Measurements from ENCODE around the gene AMBRA1. TPM values are rescaled to one million over a fixed set of nuclear protein-coding genes. Genes with fewer than 3 reads are reported as not detected.

AMBRA1 gene
- total and polyA plus RNA-seq, 9 donors: 9.6 to 15.8 (median 13.5) TPM

DNA sequence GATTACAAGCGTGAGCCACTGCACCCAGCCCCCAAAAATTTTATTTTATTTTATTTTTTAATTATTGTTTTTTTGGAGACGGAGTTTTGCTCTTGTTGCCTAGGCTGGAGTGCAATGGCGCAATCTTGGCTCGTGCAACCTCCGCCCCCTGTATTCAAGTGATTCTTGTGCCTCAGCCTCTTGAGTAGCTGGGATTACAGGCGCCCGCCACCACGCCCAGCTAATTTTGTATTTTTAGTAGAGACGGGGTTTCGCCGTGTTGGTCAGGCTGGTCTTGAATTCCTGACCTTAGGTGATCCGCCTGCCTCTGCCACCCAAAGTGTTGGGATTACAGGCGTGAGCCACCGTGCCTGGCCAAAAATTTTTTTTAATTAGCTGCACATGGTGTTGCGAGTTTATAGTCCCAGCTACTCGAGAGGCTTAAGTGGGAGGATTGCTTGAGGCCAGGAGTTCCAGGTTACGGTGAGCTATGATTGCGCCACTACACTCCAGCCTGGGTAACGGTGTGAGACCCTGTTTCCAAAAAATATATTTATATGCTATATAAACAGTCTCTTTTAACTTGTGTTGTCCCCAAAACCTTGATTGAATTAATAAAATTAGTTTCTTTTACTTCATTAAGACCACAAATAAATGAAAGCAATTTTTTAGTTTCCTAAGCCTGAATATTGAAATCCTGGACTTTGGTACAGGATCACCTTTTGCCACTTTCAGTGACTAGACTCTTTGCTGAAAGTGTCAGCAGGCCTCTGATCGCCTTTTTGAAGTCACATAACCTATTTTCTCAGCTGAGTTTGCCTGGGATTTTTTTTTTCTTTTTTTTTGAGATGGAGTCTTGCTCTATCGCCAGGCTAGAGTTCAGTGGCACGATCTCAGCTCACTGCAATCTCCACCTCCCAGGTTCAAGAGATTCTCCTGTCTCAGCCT lies 39.7 kb upstream of the AMBRA1 start:
- WGBS (ENCODE audit: insufficient coverage): 90% methylated on average over 14 of the region's 22 CpGs
- no peaks in the 10 kb centered on the region for H3K27me3 ChIP-seq (ENCODE audit: control insufficient read depth, insufficient read depth, low read length)
- H3K9me3 ChIP-seq (replicated peaks; ENCODE audit: control insufficient read depth, low read depth, low read length): no peaks in the 10 kb centered on the region
- no peaks in the 10 kb centered on the region for H3K4me1 ChIP-seq (ENCODE audit: control insufficient read depth, insufficient read depth, low read length)
- no peak overlapping the region for H3K27ac ChIP-seq (ENCODE audit: low read length)
- no peak overlapping the region for H3K4me3 ChIP-seq (ENCODE audit: low read length)
- H3K36me3 ChIP-seq (ENCODE audit: control insufficient read depth, insufficient read depth, low read length): peaks cover 18% of the 10 kb centered on the region
- DNase-seq: no peak

DNA sequence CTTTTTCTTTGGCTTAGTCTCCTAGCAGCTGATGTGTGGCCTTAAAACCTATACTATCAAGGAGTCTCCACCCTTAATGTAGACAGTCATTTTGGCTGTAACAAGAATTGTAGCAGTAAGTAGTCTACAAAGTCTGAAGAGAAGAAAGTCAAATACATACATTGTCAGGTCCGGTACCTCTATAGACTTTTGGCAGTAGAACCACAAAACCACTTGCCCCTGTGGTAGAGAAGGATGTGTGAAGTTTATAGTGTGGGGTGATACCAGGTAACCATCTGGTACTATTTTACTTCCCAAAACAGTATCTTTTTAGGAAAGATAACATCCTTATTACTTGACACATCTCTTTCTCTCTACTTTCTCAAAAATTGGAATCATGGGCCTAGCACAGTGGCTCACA lies 38.7 kb upstream of the AMBRA1 start:
- DNase-seq: no peak
- no CpG with 5 or more reads among the region's 1 CpG for WGBS (ENCODE audit: insufficient coverage)
- no peaks in the 10 kb centered on the region for H3K27me3 ChIP-seq (ENCODE audit: control insufficient read depth, insufficient read depth, low read length)
- H3K9me3 ChIP-seq (replicated peaks; ENCODE audit: control insufficient read depth, low read depth, low read length): no peaks in the 10 kb centered on the region
- H3K36me3 ChIP-seq (ENCODE audit: control insufficient read depth, insufficient read depth, low read length): peaks cover 18% of the 10 kb centered on the region
- no peak overlapping the region for H3K27ac ChIP-seq (ENCODE audit: low read length)
- no peaks in the 10 kb centered on the region for H3K4me1 ChIP-seq (ENCODE audit: control insufficient read depth, insufficient read depth, low read length)
- H3K4me3 ChIP-seq (ENCODE audit: low read length): no peak overlapping the region

- peaks cover 18% of the 10 kb centered on the region for H3K36me3 ChIP-seq (ENCODE audit: control insufficient read depth, insufficient read depth, low read length)
- H3K4me1 ChIP-seq (ENCODE audit: control insufficient read depth, insufficient read depth, low read length): no peaks in the 10 kb centered on the region
- no peak for DNase-seq
- no peaks in the 10 kb centered on the region for H3K9me3 ChIP-seq (replicated peaks; ENCODE audit: control insufficient read depth, low read depth, low read length)
- H3K4me3 ChIP-seq (ENCODE audit: low read length): no peak overlapping the region
- no peaks in the 10 kb centered on the region for H3K27me3 ChIP-seq (ENCODE audit: control insufficient read depth, insufficient read depth, low read length)
- no CpG with 5 or more reads among the region's 2 CpGs for WGBS (ENCODE audit: insufficient coverage)
- no peak overlapping the region for H3K27ac ChIP-seq (ENCODE audit: low read length)
Observed at GRCh38 chr11:46631676-46632075, 37.9 kb upstream of the AMBRA1 start.

- Histone ChIP-seq H3K9me3 (replicated peaks; ENCODE audit: control insufficient read depth, low read depth, low read length) (no peaks in the 10 kb centered on the region), H3K36me3 (ENCODE audit: control insufficient read depth, insufficient read depth, low read length) (peaks cover 23% of the 10 kb centered on the region), H3K4me3 (ENCODE audit: low read length) (no peak overlapping the region), H3K27ac (ENCODE audit: low read length) (no peak overlapping the region), H3K4me1 (ENCODE audit: control insufficient read depth, insufficient read depth, low read length) (no peaks in the 10 kb centered on the region), H3K27me3 (ENCODE audit: control insufficient read depth, insufficient read depth, low read length) (no peaks in the 10 kb centered on the region)
- no CpG with 5 or more reads among the region's 1 CpG for WGBS (ENCODE audit: insufficient coverage)
- DNase-seq: no peak
Observed at GRCh38 chr11:46630237-46630636, 36.4 kb upstream of the AMBRA1 start.

DNA sequence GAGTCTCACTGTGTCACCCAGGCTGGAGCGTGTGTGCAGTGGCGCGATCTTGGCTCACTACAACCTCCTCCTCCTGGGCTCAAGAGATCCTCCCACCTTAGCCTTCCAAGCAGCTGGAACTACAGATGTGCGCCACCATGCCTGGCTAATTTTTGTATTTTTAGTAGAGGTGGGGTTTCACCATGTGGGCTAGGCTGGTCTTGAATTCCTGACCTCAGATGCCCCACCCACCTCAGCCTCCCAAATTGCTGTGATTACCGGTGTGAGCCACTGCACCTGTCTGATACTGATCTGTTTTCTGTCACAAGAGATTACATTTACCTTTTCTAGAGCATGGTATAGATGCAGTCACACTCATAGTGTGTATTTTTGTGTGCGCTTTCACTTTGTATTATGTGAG lies 35.1 kb upstream of the AMBRA1 start:
- H3K4me1 ChIP-seq (ENCODE audit: control insufficient read depth, insufficient read depth, low read length): no peaks in the 10 kb centered on the region
- H3K4me3 ChIP-seq (ENCODE audit: low read length): no peak overlapping the region
- no peaks in the 10 kb centered on the region for H3K9me3 ChIP-seq (replicated peaks; ENCODE audit: control insufficient read depth, low read depth, low read length)
- no peaks in the 10 kb centered on the region for H3K27me3 ChIP-seq (ENCODE audit: control insufficient read depth, insufficient read depth, low read length)
- DNase-seq: no peak
- WGBS (ENCODE audit: insufficient coverage): 20% methylated on average over 1 of the region's 6 CpGs
- no peak overlapping the region for H3K27ac ChIP-seq (ENCODE audit: low read length)
- peaks cover 31% of the 10 kb centered on the region for H3K36me3 ChIP-seq (ENCODE audit: control insufficient read depth, insufficient read depth, low read length)

DNA sequence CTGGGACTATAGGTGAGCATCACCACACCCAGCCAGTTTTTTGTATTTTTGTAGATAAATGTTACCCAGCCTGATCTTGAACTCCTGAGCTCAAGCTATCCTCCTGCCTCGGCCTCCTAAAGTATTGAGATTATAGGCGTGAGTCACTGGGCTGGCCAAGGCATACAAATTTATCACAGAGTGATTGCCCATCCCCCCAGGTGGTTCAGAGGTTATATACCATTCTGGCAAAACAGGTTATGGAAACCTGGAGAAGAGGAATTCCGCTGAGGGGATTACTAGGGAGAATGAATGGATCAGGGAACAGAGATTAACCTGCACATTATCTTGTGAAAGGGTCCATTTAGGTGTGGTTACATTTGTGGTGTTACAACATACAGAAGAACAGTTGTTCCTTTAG lies 31.6 kb upstream of the AMBRA1 start:
- no peak overlapping the region for H3K27ac ChIP-seq (ENCODE audit: low read length)
- H3K9me3 ChIP-seq (replicated peaks; ENCODE audit: control insufficient read depth, low read depth, low read length): no peaks in the 10 kb centered on the region
- H3K4me1 ChIP-seq (ENCODE audit: control insufficient read depth, insufficient read depth, low read length): no peaks in the 10 kb centered on the region
- WGBS (ENCODE audit: insufficient coverage): 100% methylated on average over 1 of the region's 3 CpGs
- no peak for DNase-seq
- no peaks in the 10 kb centered on the region for H3K27me3 ChIP-seq (ENCODE audit: control insufficient read depth, insufficient read depth, low read length)
- peaks cover 31% of the 10 kb centered on the region for H3K36me3 ChIP-seq (ENCODE audit: control insufficient read depth, insufficient read depth, low read length)
- no peak overlapping the region for H3K4me3 ChIP-seq (ENCODE audit: low read length)

- no peak for DNase-seq
- Histone ChIP-seq H3K9me3 (replicated peaks; ENCODE audit: control insufficient read depth, low read depth, low read length) (no peaks in the 10 kb centered on the region), H3K4me1 (ENCODE audit: control insufficient read depth, insufficient read depth, low read length) (peaks cover 13% of the 10 kb centered on the region), H3K27me3 (ENCODE audit: control insufficient read depth, insufficient read depth, low read length) (no peaks in the 10 kb centered on the region), H3K36me3 (ENCODE audit: control insufficient read depth, insufficient read depth, low read length) (peaks cover 6% of the 10 kb centered on the region), H3K4me3 (ENCODE audit: low read length) (no peak overlapping the region), H3K27ac (ENCODE audit: low read length) (no peak overlapping the region)
- WGBS (ENCODE audit: insufficient coverage): 83% methylated on average over 2 of the region's 6 CpGs
Observed at GRCh38 chr11:46618837-46619236, 25.0 kb upstream of the AMBRA1 start.

- peak overlapping the region; percentile 94 for H3K27ac ChIP-seq (ENCODE audit: low read length)
- WGBS (ENCODE audit: insufficient coverage): 8% methylated on average over 4 of the region's 9 CpGs
- H3K4me1 ChIP-seq (ENCODE audit: control insufficient read depth, insufficient read depth, low read length): peaks cover 13% of the 10 kb centered on the region
- peak overlapping the region; percentile 96 for H3K4me3 ChIP-seq (ENCODE audit: low read length)
- no peak for DNase-seq
- H3K36me3 ChIP-seq (ENCODE audit: control insufficient read depth, insufficient read depth, low read length): peaks cover 3% of the 10 kb centered on the region
- H3K27me3 ChIP-seq (ENCODE audit: control insufficient read depth, insufficient read depth, low read length): no peaks in the 10 kb centered on the region
- H3K9me3 ChIP-seq (replicated peaks; ENCODE audit: control insufficient read depth, low read depth, low read length): no peaks in the 10 kb centered on the region
Observed at GRCh38 chr11:46617972-46618314, 24.1 kb upstream of the AMBRA1 start.

DNA sequence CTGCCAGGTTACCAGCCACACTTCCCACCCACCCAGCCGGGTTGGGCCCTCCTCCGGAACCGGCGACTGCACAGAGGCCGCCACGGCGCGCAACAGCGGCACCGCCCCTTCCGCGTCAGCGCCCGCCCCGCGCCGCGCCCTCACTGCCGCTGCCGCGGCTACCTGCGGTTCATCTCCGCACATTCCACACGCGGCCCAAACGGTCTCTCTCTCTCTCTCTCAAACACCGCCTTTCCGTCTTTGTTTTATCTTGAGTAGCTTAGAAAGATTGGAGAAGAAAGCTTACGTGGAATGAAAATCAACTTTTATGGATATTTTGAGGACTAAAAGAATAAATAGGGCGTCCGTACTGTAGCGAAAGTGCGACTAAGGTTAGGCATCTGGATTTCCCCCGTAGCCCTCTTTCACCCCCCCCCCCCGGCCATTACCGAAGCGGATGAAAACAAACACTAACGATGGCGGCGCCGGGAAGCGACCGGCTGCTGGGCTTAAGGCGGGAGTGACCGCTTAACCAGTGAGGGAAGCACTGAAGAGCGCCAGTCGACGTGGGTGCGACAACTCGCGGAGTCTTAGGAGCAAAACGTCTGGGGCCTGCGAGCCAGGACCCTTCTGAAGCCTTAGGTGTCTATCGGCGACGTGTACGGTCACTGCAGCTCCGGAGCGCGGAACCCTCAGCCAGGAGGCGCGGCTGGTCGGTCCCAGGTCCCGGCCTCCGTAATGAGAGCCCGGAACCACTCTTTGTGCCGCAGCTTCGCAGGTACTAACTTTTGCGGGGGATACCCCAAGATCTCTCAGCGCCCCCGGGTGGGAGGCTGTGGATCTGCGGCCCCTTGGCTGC lies 23.5 kb upstream of the AMBRA1 start, which contains the start of the genes ATG13 and HARBI1:
ATG13 (plus strand) TSS at position 420 of the 838 bp plus-strand sequence. CDS start 26,739 bp downstream, outside the sequence.
HARBI1 (minus strand) TSS at position 94 of the 838 bp plus-strand sequence. CDS start 990 bp downstream, outside the sequence.
- Histone ChIP-seq H3K4me3 (ENCODE audit: low read length) (peak within 1 kb of the TSS; percentile 96), H3K27ac (ENCODE audit: low read length) (peak within 1 kb of the TSS; percentile 94), H3K9me3 (replicated peaks; ENCODE audit: control insufficient read depth, low read depth, low read length) (no peaks in the 10 kb centered on the region), H3K4me1 (ENCODE audit: control insufficient read depth, insufficient read depth, low read length) (peaks cover 13% of the 10 kb centered on the region), H3K27me3 (ENCODE audit: control insufficient read depth, insufficient read depth, low read length) (no peaks in the 10 kb centered on the region), H3K36me3 (ENCODE audit: control insufficient read depth, insufficient read depth, low read length) (no peaks in the 10 kb centered on the region)
- WGBS (ENCODE audit: insufficient coverage): under 1% methylated on average over 60 of the region's 72 CpGs
- DNase-seq: peak; percentile 94

DNA sequence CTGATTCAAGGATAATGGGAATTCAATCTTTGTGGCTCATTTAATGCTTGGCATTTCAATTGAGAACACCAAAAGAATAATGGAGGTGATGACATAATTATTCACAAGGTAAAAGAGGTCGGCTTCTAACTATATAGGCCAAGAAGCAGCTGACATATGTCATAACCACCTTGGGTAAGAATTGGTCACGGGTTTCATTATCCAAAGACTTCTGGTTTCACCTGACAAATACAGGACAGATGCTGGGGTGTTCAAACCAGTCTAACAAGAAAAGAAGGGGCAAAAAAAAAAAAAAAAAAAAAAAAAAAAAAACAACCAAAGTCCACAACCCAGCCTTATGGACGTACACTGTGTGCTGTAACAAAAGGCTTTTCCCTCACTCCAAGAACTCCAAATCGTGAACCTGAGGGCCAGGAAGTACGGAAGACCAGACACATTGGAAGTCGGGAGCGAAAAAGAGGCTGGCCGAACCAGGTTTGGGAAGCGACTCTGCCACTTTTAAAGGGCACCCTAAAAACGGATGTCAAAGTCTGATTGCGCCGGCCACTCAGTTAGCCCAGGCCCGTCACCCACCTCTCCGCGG lies 22.8 kb upstream of the AMBRA1 start:
- no peaks in the 10 kb centered on the region for H3K9me3 ChIP-seq (replicated peaks; ENCODE audit: control insufficient read depth, low read depth, low read length)
- H3K4me3 ChIP-seq (ENCODE audit: low read length): peak overlapping the region; percentile 96
- no peaks in the 10 kb centered on the region for H3K36me3 ChIP-seq (ENCODE audit: control insufficient read depth, insufficient read depth, low read length)
- H3K27ac ChIP-seq (ENCODE audit: low read length): peak overlapping the region; percentile 94
- H3K4me1 ChIP-seq (ENCODE audit: control insufficient read depth, insufficient read depth, low read length): peaks cover 13% of the 10 kb centered on the region
- 0% methylated on average over 12 of the region's 15 CpGs for WGBS (ENCODE audit: insufficient coverage)
- no peak for DNase-seq
- no peaks in the 10 kb centered on the region for H3K27me3 ChIP-seq (ENCODE audit: control insufficient read depth, insufficient read depth, low read length)
